NOMO-1 (cell line): ENCODE results near the gene SHROOM3.
"Not testable (repeated sequence)": the region's sequence is repeated elsewhere in the genome, so short reads cannot be mapped to it uniquely, and the experiment has no call there.

ENCODE experiments used
- DNase-seq, 2 experiments: peaks; one replicate each; lab custom pipeline; 2025; ENCODE audit not compliant: unreplicated experiment in 2 of 2; lab: John Stamatoyannopoulos, UW

Gene SHROOM3

DNA sequence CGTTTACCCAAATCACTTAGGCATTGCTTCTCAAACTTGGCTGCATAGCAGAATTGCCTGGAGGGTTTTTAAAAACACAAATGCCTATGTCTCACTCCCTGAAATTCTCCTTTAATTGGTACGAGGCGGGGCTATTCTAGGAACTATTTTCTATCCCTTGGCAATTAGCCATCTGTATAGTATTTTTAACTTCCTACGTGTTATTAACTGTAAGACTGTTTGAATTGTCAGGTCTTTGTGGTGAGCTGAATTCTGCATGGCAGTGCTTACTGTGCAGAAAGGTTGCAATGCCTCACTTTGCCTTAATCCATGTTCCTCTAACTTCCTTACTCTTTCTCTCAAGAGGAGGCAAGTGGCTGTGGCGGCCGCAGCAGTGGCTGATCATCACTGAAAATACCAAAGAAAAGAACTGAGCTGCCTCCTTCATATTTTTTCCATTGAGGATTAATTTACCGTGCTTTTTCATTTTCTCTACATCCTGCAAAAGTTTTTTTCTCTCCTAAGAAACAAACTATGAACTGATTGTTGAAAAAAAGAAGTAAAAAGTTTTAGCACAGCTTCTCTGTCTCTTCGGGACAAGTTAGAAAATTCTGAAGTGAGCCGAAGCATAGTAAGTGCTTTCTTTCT is at the start of gene SHROOM3:
Gene SHROOM3 (plus strand): TSS at position 329 of the 627 bp plus-strand sequence. CDS start 824 bp downstream, outside the sequence.
- DNase-seq, result no peak

DNA sequence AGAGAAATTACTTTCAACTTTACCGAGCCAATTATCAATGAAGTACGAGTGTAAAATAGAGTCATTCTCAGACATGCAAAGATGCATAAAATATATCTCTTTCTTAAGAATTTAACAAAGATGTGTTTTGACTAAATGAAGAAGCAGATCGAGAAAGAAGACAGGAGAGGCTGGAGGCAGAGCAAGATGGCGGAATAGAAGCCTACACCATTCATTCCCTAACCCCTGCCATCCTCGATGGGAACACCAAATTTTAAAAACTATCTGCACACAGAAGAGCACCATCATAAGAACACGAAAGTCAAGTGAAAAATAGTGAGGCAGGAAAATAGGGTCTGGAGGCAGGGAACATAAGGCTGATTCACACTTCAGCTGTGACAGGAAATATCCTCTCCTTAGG is 49.1 kb upstream of the SHROOM3 start:
- DNase-seq, result no peak

DNA sequence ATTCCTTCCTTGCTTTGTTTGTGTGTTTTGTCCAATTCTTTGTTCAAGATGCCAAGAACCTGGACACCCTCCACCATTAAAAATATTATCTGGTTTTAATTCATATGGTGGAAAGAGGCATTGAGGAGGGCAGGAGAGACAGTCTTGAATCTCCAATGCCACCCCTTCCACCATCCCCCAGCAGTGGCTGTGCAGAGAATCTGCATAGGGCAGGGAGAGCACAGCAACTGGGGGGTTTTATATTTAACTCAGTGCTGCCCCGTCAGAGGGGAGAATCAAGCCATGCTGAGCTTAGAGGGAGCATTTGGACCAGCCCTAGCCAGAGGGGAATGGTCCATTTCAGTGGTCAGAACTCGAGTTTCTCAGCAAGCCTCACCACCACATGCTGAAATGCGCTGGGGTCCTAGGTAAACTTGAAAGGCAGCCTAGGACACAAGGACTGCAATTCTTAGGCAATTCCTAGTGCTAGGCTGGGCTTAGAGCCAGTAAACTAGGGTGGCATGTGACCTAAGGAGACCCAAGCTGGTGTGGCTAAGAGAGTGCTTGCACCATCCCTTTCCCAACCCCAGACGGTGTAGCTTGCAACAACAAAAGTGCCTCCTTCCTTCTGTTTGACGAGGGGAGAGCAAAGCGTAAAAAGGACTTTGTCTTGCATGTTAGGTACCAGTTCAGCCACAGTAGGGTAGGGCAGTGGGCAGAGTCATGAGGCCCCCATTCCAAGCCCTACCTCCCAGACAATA is 48.3 kb upstream of the SHROOM3 start:
- peak; percentile 10 to 20 for DNase-seq

DNA sequence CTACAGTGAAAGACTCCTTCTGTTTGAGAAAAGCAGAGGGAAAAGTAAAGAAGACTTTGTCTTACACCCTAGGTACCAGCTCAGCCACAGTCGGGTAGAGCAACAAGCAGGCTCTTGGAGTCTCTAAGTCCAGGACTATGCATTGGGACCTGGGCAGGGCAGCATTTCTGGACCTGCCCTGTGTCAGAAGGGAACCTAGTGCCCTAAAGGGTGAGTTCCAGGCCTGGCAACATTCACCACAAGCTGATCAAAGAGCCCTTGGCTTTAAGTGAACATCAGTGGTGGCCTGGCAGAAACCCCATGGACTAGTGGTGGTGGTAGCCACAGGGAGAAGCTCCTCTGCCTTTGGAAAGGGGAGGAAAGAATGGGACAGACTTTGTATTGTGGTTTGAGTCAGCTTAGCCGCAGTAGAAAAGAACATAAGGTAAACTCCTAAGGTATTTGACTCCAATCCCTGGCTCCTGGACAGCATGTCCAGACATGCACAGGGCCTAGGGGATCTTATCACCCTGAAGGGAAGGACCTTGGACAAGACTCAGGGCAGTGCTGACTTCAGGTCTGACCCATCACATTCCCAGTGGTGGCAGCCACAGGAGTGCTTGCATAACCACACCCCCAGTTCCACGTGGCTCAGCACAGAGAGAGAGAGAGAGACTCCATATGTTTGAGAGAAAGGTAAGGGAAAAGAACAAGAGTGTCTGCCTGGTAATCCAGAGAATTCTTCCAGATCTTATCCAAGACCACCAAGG is 46.7 kb upstream of the SHROOM3 start:
- no peak for DNase-seq

DNA sequence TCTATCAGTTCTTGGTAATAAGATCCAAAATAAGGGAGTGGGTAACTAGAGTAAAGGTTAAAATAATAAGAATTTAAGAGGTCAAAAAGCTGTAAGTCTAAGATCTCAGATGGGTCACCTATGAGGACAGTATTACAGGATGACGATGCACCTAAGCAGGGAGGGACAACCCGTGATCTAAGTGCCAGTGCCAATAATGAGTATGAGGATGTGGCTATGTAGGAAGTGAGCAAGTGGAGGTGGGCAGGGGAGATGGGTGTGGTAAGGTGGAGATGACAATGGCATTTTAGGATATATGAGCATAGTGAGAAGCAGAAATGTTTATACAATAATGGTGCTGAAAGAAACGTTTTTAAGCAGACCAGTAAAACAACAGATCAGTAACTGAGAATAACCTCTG is 33.4 kb upstream of the SHROOM3 start:
- no peak for DNase-seq

DNA sequence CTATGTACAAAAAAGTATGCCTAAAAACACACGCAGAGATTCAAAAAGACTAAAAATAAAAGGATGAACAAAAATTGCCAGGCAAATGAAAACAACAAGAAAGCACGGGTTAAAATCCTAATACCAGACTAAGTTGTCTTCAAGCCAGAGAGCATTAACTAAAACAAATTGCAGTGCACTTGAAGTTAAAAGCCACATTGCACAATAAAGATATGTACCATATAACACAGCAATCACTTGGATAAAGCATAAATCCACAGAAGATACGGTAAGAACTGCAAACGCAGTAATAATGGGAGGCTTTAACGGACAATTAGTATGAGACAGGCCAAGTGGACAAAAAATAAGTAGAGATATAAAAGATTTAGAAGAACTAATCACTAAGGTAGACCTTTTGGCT is 28.9 kb upstream of the SHROOM3 start:
- DNase-seq, result no peak

DNA sequence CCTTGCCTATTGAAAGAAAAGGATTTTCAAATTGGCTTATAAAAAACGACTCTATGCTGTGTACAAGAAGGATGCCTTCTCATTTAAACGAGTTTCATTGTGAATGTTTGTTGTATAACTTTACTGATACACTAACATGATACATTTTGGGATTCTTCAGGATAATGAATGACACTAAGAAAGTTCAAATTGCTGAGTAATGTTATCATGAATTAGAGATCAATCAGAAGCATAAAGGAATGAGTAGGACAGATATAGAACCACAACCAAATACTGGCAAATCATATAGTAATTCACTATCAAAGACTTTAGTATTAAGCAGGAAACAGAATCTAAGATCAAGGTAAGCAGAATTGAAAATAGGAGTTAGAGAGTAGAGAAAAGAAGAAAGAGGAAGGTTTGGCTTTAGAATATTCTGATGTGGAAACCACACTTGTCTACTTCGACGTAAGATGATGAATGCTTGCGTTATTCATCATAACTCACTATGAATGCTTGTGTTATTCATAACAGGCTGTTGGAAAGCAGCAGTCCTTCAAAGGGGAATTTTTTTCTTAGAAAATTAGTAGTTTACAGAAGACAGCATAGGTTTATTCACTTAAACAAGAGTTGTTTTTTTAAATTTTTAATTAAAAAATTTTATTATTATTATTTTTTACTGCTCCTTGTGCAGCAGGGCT is 27.4 kb upstream of the SHROOM3 start:
- DNase-seq, result peak in 1 of 2 experiments; percentile 80

DNA sequence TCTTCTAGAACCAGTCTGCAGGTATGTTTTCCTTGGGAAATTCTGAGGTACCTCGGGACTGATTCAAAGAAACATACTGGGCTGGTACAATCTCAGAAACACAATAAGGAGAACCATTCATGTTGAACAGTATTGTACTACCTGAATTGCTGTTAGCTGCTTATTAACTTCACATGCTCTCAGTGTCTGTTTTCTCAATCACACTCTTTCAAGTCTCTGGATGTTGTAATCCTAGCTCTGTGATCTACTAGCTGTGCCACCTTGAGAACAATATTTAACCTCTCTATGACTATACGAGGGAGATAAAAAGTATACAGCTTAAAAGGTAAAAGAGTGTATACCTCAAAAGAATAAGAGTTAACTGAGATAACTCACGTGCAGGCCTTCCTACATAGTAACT is 24.4 kb upstream of the SHROOM3 start:
- DNase-seq, result no peak

DNA sequence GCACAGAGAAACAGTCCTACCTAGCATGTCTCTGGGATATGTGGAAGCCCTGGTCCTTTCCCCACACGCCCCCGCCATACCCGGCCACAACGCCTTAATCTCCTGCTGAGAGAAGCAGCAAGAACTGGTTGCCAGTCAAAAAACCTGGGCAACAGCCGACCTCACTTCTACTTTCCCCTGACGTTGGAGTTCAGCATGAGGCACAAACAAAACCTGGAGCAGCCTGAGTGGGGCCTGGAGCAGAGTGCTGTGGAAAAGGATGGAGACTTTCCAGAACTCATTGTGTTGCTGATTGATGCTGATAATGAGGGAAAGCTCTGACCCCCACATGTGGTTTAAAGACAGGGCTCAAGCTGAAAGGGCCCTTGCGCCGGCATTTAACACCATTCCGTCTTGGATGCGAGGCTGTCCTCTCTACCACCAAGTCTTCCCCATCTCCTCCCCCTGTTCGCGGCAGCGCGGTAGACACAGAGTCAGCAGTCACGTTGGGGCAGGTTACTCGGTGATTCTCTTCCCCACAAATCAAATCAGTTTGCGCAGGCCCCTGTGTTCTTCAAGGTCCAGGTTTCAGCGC is 14.8 kb upstream of the SHROOM3 start:
- no peak for DNase-seq

DNA sequence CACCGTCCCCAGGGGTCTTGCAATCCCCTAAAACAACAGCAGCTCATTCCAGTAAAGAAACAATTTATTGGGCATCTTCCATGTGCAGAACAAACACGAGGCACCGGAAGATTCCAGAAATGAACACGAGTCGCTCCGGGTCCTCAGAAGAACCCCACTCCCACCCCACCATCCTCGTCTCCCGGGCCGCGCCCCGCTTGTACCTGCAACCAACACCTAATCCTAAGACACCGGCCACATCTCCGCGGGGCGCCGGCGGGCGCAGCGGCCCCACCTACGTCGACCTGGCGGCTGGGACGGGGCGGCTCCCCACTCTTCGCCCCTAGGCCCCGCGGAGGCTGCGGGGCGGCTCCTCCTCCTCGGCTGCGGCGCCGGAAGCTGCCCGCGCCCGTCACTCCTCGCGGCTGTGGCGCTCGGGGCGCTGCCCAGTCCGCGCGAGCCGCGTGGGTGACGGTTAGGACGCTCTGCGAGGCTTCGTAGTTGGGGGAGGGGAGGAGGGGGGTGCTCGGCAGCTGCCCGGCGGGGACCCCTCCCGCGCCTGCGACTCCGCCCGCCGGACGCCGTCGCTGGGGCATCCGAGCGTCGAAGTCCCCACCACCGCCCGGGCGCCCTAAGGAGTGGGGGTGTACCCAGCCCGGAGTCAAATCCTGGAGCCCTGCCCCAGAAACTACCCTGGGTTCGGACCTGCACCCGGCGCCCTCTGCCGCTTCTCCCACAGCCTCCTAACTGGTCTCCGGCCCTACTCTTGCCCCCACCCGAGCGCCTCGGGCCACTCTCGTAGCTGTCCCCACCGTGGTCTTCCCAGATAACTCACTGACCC is 14.1 kb upstream of the SHROOM3 start, which contains the start of gene CCDC158:
Gene CCDC158 (minus strand): TSS at position 380 of the 820 bp plus-strand sequence. CDS start 17,934 bp downstream, outside the sequence.
- DNase-seq, result no peak

DNA sequence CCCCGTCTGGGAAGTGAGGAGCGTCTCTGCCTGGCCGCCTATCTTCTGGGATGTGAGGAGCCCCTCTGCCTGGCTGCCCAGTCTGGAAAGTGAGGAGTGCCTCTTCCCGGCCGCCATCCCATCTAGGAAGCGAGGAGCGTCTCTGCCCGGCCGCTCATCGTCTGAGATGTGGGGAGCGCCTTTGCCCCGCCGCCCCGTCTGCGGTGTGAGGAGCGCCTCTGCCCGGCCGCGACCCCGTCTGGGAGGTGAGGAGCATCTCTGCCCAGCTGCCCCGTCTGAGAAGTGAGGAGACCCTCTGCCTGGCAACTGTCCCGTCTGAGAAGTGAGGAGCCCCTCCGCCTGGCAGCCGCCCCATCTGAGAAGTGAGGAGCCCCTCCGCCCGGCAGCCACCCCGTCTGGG is 11.9 kb upstream of the SHROOM3 start:
- not testable (repeated sequence) for DNase-seq

DNA sequence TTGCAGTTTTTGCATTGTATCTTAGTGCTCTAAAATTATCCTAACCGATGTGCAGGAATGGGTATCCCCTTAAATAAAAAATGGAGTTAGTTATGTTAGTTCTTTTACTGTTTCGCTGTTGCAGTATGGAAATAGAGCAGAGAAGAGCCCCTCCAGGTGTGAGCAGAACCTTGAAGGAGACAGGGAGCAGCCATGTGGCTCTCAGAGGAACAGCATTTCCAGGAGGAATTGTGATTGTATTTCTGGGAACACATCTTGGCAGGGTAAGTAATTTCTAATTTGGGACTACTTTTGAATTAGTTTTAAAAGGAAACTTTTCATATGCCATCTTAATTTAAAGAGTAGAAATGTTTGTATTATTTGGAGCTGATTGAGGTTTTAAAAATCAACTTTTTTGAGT is 8.8 kb upstream of the SHROOM3 start:
- no peak for DNase-seq

DNA sequence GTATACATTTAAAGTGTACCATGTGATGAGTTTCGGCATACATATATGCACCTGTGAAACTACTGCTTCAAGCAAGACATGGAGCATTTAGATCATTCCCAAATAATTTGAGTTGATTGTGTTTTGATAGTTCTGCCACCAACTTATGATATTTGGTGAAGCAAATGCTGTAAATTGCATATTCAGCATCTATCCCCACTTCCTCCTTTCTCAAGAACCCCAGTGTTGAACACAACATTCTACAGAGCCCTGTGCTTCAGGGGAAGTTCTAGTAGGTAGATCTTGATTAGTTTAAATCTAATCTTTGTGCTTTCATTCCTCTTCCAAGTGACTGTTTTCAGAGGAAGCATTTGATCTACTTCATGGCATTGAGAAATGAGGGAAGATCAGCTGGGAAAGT is 5.4 kb upstream of the SHROOM3 start:
- peak in 1 of 2 experiments; percentile 55 for DNase-seq

DNA sequence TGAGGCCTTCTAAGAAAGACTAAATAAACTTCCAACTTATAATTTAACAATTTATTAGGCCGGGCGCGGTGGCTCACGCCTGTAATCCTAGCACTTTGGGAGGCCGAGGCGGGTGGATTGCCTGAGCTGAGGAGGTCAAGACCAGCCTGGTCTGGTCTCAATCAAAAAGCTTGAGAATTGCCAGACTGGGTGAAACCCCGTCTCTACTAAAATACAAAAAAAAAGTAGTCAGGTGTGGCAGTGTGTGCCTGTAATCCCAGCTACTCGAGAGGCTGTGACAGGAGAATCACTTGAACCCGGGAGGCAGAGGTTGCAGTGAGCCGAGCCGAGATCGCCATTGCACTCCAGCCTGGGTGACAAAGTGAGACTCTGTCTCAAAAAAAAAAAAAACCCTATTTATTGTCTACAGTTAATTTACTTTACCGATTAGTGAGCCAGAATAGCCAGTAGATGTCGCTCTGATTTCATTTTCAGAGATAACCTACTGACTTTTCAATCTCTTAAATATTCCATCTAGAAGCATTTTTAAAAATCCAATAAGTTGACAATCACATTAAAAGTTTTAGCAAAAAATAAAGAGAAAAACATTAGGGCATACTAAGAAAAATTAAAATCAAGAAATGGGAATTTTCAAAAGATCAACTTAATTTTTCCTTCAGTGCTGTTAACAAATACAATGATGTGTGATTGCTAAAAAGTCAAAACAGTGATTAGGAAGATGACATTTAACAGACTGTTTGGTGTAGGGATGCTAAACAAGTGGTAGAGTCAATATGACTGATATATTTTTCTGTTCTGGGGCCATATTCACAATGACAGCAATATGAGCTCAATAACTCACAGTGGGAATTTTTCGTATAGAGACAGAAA is 4.3 kb upstream of the SHROOM3 start:
- DNase-seq, result peak in 1 of 2 experiments; percentile 51

DNA sequence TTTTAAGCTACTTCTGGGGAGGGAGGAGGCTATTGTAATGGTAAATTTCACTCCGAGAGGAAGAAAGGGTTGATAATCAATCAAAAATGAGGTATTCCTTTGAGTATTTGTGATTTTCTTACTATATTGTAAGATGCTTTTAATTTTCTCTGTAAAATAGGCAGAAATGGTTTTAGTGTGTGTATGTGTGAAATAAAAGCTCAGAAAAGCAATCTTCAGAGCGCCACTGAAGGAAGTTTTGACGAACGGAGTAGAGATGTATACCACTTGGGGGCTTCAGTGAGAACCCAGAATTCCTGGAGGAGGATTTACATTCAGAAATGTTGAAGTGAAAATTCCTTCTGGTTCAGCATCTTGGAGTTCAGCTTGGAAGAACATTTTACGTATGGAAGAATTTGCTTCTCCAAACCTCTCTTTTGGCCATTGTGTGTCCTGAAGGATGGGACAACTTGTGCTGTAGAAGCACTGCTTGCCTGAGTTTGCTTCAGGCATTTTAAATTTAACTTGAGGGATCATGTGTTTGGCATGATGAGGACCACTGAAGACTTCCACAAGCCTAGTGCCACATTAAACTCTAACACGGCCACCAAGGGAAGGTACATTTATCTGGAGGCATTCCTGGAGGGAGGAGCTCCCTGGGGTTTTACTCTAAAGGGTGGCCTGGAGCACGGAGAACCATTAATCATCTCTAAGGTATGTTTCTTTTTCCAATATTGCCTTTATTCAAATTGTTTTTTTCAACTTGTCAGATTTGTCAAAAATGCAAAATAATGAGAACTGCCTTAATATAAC is 695 bp downstream of the SHROOM3 start:
- DNase-seq, result no peak

DNA sequence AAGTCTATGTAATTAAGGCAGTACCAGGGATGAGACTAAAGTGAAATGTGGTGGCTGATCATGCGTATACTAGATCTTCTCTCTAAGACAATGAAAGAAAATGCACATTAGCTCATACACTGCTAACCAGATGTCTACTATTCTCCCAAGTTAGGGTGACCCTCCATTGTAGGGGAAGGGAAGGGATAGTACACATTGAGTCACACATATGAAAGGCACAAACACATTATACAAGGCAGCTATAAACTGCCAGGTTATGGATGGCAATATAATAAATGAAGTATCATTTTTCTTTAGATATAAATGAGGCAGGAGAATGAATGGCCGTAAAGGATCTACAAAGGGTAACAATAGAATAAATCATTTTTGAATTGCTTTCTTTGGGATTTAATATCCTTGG is 4.5 kb downstream of the SHROOM3 start:
- no peak for DNase-seq

DNA sequence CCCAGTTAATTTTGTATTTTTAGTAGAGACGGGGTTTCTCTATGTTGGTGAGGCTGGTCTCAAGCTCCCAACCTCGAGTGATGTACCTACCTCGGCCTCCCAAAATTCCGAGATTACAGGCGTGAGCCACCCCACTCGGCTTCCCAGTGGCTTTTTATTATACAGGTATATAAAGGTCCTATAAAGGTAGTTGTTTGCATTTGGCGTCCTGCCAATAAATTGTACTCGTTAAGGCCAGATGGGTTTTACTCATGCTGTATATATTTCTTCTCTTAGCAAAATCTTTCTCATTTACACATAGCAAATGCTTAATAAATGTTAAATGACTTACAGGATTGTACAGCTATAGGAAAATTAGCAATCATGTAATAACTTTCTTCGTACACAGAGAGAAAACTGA is 6.9 kb downstream of the SHROOM3 start:
- DNase-seq, result no peak

DNA sequence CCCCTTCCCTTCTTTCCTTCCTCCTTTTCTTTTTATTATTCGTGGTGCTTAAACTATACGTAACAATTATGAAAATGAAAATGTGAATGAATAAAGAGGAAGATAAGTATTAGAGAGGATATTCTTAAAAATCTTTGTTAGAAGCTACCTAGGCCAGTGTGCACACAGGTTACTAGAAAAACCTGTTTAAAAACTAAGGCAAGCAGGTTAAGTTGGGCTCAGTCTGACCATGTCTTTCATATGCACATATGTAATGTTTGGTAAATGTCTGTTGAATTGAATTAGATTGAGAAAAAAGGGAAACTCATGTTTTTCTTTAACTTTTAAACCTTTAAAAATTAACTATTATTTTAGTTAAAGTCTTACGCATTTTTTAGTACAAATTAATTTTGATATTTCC is 7.8 kb downstream of the SHROOM3 start:
- no peak for DNase-seq
